ENCODE measurements around the gene PLXNA4.
A peak's percentile ranks its signal among the peaks of the same experiment; 100 is the strongest.

Gene PLXNA4

DNA sequence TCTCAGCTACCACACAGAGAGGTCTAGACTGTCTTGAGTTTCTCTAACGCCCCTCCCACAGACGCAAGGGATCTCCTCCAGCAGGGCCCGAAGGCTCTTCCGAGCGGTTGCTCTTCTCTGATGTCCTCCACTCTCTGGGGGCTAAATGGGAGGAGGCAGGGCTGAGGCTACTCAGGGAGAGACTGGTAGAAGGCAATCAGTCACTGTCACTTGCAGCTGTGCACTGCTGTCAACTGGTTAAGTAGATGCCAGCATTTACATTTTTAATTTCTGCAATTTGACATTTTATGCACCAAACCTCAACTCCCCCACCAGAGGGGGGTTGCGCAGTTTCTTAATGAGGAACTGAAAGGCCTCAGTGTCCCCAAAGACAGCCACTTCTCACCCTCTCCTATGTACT, 442.8 kb downstream of the PLXNA4 start:
- TF ChIP-seq, protein P1, sequence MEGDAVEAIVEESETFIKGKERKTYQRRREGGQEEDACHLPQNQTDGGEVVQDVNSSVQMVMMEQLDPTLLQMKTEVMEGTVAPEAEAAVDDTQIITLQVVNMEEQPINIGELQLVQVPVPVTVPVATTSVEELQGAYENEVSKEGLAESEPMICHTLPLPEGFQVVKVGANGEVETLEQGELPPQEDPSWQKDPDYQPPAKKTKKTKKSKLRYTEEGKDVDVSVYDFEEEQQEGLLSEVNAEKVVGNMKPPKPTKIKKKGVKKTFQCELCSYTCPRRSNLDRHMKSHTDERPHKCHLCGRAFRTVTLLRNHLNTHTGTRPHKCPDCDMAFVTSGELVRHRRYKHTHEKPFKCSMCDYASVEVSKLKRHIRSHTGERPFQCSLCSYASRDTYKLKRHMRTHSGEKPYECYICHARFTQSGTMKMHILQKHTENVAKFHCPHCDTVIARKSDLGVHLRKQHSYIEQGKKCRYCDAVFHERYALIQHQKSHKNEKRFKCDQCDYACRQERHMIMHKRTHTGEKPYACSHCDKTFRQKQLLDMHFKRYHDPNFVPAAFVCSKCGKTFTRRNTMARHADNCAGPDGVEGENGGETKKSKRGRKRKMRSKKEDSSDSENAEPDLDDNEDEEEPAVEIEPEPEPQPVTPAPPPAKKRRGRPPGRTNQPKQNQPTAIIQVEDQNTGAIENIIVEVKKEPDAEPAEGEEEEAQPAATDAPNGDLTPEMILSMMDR (IDR thresholded peaks at IDR 0.05; ENCODE audit: low read depth, low read length, missing control alignments), result no peak
- no peak for DNase-seq (ENCODE audit: low read depth)
- no peak overlapping the region for H3K4me3 ChIP-seq (ENCODE audit: low read depth, low read length)
- in situ Hi-C loops (cut with HindIII; ENCODE audit: low sequenced_read_pairs), result loop anchor here (5.0 kb wide), 1 partner anchor 89 kb away; no protein-coding TSS in a partner anchor

DNA sequence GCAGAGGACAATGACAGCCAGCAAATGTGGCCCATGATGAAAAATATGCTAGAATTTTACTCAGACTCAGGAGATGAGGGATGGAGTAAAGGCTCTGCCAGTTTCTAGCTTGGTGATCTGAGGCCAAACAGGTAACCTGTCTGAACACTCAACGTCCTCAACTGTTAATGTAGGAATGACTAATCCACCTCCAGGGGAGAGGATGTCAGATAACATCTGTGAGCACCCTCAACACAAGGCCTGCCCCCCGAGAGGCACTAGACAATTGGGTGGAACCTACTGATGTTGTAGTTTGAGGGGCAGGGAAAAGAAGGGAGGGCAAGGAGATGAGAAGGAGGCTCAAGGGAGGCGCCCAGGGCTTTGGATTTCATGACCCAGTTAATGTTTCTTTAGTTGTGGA, 445.1 kb downstream of the PLXNA4 start:
- TF ChIP-seq, protein P1 (IDR thresholded peaks at IDR 0.05; ENCODE audit: low read depth, low read length, missing control alignments), result no peak

DNA sequence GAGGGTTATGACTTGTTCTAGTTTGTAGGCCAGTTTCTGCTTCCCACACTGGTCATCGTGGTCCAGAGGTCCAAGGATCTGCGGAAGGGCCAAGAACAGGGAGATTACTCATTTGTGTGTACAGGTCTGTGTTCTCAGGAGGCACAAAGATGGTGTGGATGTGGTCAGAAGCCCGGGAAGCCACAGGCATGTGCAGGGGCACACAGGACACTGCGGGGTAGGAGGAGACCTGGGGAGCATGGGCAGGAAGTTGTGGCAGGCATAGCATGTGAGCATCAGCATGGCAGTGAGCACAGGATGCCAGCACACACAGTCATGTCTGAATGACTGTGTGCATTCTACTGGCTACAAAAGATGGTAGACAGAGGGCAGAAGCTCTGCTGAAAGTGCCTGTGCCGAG, 445.8 kb downstream of the PLXNA4 start:
- in situ Hi-C loops (cut with HindIII; ENCODE audit: low sequenced_read_pairs), result loop anchor here (5.0 kb wide), 1 partner anchor 92 kb away; no protein-coding TSS in a partner anchor
- TF ChIP-seq, protein P1 (IDR thresholded peaks at IDR 0.05; ENCODE audit: low read depth, low read length, missing control alignments), result no peak
- no peak overlapping the region for H3K4me3 ChIP-seq (ENCODE audit: low read depth, low read length)
- DNase-seq (ENCODE audit: low read depth), result peak; percentile 44

More for the DNA sequence above, 445.1 kb downstream of the PLXNA4 start:
- H3K4me3 ChIP-seq (ENCODE audit: low read depth, low read length), result no peak overlapping the region
- DNase-seq (ENCODE audit: low read depth), result no peak
- in situ Hi-C loops (cut with HindIII; ENCODE audit: low sequenced_read_pairs), result loop anchor here (5.0 kb wide), 1 partner anchor 91 kb away; no protein-coding TSS in a partner anchor

DNA sequence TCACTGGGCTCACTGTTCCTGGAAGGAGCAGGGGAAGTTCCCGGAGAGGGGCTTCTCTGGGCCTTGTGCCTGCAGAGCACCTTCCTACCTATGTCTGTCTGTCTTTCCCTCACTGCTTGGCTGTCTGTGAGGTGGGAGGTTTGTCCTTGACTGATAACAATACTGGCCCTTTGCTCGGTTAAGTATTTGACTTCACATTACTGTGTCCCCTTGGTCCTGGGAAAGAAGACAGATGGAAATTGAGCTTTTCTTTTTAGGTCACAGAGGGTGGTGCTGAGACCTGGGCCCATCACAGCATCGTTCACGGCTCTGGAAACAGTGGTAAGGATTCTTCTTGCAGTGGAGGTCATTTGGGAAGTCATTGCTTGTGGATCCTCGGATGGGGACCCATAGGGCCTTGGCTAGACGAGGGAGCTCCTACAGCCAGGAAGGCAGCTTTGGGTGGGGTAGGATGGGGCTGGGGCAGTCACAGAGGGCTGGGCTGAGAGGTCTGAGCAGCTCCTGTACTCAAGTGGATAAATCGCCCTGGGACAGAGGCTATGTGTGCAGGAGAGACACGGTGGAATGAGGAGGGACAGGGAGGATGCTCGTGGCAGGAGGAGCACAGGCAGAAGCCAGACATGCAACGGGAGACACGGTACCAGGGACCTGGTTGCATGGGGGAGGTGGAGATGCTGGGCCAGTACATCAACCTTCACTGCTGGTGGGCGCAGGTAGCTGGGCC, 450.2 kb downstream of the PLXNA4 start:
- no peak overlapping the region for H3K4me3 ChIP-seq (ENCODE audit: low read depth, low read length)
- in situ Hi-C loops (cut with HindIII; ENCODE audit: low sequenced_read_pairs), result no loop called here
- DNase-seq (ENCODE audit: low read depth), result no peak
- TF ChIP-seq, protein P1 (IDR thresholded peaks at IDR 0.05; ENCODE audit: low read depth, low read length, missing control alignments), result no peak

DNA sequence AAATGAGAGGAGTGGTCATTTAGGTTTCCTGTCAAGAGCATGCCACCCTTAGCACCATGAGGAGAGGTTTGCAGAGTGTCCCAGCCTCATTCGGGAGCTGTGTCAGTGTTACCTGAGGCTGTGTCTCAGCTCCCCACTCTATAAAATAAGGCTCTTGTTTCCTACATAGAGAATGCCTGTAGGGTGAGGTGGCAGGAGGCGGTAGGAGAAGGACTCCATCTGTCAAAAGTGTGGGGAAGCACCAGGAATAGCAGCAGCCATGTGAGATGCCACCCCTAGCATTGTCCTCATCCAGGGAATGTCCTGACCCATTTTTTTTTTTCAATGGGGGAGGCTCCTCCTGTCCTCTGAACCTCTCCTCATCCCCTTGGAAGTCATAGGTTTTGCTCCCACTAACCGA, 451.2 kb downstream of the PLXNA4 start:
- in situ Hi-C loops (cut with HindIII; ENCODE audit: low sequenced_read_pairs), result no loop called here

DNA sequence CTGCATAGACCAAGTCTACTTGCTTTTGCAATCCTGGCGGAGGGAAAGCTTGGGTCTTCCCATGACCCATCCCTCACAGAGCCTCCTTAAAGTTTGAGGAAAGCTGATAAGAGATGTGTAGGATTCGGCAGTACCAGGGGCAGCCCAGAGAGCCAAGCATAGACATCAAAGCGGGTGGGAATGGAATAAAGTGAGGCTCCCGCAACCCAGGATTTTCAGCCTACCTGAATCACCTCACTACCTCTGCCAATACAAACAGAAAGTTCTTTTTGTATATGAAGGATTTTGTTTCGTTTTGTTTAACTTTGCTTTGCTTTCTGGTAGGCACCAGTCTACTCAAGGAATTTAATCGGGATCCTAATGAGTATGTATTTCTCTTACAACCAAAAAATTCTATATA, 451.7 kb downstream of the PLXNA4 start:
- TF ChIP-seq, protein P1 (IDR thresholded peaks at IDR 0.05; ENCODE audit: low read depth, low read length, missing control alignments), result no peak
- no peak overlapping the region for H3K4me3 ChIP-seq (ENCODE audit: low read depth, low read length)
- in situ Hi-C loops (cut with HindIII; ENCODE audit: low sequenced_read_pairs), result no loop called here
- no peak for DNase-seq (ENCODE audit: low read depth)

More for the DNA sequence above, 451.2 kb downstream of the PLXNA4 start:
- DNase-seq (ENCODE audit: low read depth), result no peak
- TF ChIP-seq, protein P1 (IDR thresholded peaks at IDR 0.05; ENCODE audit: low read depth, low read length, missing control alignments), result no peak
- H3K4me3 ChIP-seq (ENCODE audit: low read depth, low read length), result no peak overlapping the region
